NCI-H446 treated with DMSO at 0.1 percent for 48 hours (cell line): ENCODE data around the gene ATP5PO.
"Not testable (repeated sequence)": the region's sequence is repeated elsewhere in the genome, so short reads cannot be mapped to it uniquely, and the experiment has no call there.

Experiments used
- DNase-seq: peaks from one replicate; lab custom pipeline; 2025; lab: John Stamatoyannopoulos, UW

The ATP5PO gene

DNA sequence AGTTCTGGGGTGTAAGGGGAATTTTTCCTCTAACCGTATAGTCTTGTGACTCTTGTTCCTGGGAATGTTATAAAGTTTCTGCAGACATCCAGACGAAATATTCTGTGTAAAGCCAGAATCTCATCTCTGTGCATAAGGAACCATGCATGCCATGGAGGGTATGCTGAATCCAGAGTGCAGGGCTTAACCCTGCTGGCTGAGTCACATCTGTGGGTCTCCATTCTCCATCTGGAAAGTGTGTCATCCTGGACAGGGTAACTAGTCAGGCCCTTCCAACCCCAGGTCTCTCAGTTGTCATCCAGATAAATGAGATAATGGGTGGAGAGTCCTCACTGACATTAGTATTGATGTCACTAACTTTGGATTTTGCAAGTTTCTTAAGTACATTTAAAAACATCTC lies 48.8 kb downstream of the ATP5PO start:
- DNase-seq = no peak

- no peak for DNase-seq
Measured at GRCh38 chr21:33865996-33866575, 49.5 kb downstream of the ATP5PO start.

GRCh38 chr21:33865176-33865575 lies 50.4 kb downstream of the ATP5PO start:
- no peak for DNase-seq

GRCh38 chr21:33864150-33864549 lies 51.5 kb downstream of the ATP5PO start:
- DNase-seq = no peak

- not testable (repeated sequence) for DNase-seq
Measured at GRCh38 chr21:33863191-33863590, 52.4 kb downstream of the ATP5PO start.

- no peak for DNase-seq
Measured at GRCh38 chr21:33861125-33861524, 54.5 kb downstream of the ATP5PO start.

DNA sequence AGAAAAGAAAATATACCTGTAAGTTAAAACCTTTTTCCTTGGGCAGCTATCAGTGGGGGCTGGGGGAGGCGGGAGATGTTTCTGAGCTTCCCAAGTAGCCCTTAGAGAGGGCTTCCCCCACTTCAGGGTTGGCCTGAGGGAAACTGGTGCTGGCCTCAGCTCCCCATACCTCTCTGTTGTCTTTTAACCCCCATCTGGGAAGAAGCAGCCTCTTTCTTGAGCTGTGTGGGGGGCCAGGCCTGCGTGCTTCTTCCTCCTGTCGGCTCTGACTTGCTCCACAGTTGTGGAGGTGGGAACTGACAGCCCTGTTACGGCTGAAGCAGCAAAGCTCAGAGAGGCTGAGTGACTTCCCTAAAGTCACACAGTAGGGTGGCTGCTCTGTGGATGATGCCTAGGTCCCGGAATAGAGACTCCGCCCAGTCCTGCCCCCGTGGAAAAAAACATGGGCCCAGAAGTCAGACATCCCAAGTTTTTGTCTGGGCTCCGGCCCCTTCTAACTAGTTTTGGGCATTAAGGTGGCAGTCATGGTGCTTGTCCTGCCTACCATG lies 55.2 kb downstream of the ATP5PO start:
- DNase-seq = no peak

- DNase-seq = no peak
Measured at GRCh38 chr21:33859373-33860102, 56.1 kb downstream of the ATP5PO start.

DNA sequence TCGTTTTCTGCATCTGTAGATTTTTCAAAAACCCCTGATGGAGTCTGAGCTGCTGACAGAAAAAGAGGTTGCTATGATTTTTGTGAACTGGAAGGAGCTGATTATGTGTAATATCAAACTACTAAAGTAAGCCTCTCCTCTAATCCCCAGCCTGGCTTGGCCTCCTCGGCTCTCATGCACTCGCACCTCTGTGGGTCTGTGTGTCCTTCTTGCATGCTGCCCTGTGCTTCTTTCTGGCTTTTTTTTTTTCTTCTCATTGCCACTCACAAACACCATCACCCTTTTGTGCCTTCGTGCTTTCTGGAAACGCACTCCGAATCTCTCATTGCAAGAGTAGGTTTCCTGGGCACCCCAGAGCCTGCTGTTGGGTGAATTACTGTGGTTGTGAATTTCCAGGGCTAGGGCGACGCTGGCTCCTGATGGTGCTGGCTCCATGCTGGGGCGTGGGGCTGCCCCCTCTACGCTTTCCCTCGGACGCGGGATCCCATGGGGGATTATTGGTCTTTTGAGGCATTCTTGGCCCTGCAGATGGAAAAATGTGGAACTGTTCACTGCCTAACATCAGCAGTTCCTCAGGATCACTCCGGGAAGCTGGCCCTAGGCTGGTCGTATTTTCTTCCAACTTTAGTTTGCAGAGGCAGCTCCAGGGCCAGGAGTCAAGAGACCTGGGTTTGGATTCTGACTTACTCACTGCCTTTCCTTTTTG lies 56.8 kb downstream of the ATP5PO start:
- DNase-seq = no peak

GRCh38 chr21:33857846-33858666 lies 57.5 kb downstream of the ATP5PO start:
- no peak for DNase-seq

- no peak for DNase-seq
Measured at GRCh38 chr21:33856893-33857527, 58.6 kb downstream of the ATP5PO start.

- DNase-seq = no peak
Measured at GRCh38 chr21:33855190-33855589, 60.4 kb downstream of the ATP5PO start.

- DNase-seq = no peak
Measured at GRCh38 chr21:33854604-33855003, 61.0 kb downstream of the ATP5PO start.
